C4-2B (cell line): ENCODE data around the gene TMC3.

Experiments
- H3K27ac ChIP-seq: fragments of 450-650 bp; 2 replicates; pipeline ENCODE4 v1.5.1; 2017
- CTCF ChIP-seq: fragments of 450-650 bp; conservative IDR thresholded peaks from 2 replicates; pipeline ENCODE4 v1.5.1; 2017; ENCODE audit warnings: mild to moderate bottlenecking
- ZFX ChIP-seq: fragments of 450-650 bp; IDR thresholded peaks from 2 replicates; pipeline ENCODE4 v1.6.1; 2017

Gene TMC3

GRCh38 chr15:81346611-81347010 is 27.4 kb downstream of the TMC3 start:
- no peak overlapping the region for H3K27ac ChIP-seq
- TF ChIP-seq ZFX (no peak), CTCF (no peak)

- no peak overlapping the region for H3K27ac ChIP-seq
- TF ChIP-seq ZFX: no peak
- no peak for TF ChIP-seq CTCF
These were observed 30.6 kb downstream of the TMC3 start for GRCh38 chr15:81343371-81343770.

GRCh38 chr15:81341351-81341750 is 32.7 kb downstream of the TMC3 start:
- H3K27ac ChIP-seq: no peak overlapping the region
- TF ChIP-seq CTCF (no peak), ZFX (no peak)

GRCh38 chr15:81339851-81340250 is 34.2 kb downstream of the TMC3 start:
- H3K27ac ChIP-seq: no peak overlapping the region
- TF ChIP-seq CTCF (no peak), ZFX (no peak)

- TF ChIP-seq ZFX (no peak), CTCF (no peak)
- H3K27ac ChIP-seq: no peak overlapping the region
These were observed 34.7 kb downstream of the TMC3 start for GRCh38 chr15:81339321-81339720.

GRCh38 chr15:81338170-81339007 is 35.6 kb downstream of the TMC3 start:
- TF ChIP-seq ZFX (no peak), CTCF (no peak)
- H3K27ac ChIP-seq: peak overlapping the region; percentile 32

- no peak for TF ChIP-seq CTCF
- no peak for TF ChIP-seq ZFX
- peak overlapping the region; percentile 32 for H3K27ac ChIP-seq
These were observed 36.3 kb downstream of the TMC3 start for GRCh38 chr15:81337713-81338157.
